Activated T-helper 9 cell treated with anti-CD3 and anti-CD28 coated beads, Interleukin-2, amount 50 U/mL, for 16 hours (primary cell): ENCODE data around the gene TRIM8.

ENCODE experiments used
- DNase-seq: peaks from one replicate; pipeline ENCODE4 v3.0.0-alpha.2; 2020; ENCODE audit warnings: low read depth

Gene TRIM8, protein sequence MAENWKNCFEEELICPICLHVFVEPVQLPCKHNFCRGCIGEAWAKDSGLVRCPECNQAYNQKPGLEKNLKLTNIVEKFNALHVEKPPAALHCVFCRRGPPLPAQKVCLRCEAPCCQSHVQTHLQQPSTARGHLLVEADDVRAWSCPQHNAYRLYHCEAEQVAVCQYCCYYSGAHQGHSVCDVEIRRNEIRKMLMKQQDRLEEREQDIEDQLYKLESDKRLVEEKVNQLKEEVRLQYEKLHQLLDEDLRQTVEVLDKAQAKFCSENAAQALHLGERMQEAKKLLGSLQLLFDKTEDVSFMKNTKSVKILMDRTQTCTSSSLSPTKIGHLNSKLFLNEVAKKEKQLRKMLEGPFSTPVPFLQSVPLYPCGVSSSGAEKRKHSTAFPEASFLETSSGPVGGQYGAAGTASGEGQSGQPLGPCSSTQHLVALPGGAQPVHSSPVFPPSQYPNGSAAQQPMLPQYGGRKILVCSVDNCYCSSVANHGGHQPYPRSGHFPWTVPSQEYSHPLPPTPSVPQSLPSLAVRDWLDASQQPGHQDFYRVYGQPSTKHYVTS

GRCh38 chr10:102644066-102644645 lies at the start of gene TRIM8:
TRIM8 (plus strand) TSS chr10:102644479; CDS start chr10:102644618, 139 bp downstream.
- DNase-seq, result peak; percentile 44

- DNase-seq, result no peak
Observed at GRCh38 chr10:102595293-102595692, 49.0 kb upstream of the TRIM8 start.

DNA sequence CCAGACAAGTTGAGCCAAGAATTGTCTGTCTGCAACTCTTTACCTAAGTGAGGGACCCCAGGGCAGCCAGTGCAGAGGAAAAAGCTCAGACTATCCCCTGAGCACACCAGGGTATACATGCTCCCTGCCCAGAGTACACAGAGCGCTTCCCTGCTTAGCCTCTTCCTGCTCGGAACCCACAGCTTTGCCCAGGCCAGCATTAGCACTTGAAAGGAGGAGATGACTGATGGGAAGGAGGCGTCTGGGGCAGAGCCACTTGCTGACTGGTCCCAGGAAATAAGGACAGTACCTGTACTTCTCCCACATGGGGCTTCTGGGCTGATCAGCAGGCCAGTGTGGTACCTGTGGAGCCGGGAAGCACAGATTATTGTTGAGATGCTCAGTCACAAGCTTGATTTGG lies 48.4 kb upstream of the TRIM8 start:
- DNase-seq, result no peak

DNA sequence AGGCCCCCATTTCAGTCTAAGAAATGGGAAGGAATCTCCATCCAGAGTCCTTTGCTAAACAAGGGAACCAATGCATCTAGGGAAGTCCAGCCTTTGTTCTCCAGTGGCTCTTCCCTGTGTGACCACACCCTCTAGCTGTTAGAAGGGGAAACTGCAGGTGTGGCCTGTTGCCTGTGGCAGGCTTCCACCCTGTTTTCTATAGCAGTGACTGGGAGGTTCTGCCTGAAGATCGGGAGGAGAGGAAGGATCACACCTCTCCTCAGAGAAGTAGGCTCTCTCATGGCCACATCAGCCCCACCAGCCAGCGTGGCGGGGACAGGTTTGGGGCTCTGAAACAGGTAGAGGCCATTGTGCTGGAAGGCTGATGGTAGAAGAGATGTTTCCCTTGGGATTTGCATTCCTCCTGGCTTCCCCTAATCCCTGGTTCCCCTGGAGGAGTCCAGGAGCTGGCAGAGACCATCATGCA lies 47.7 kb upstream of the TRIM8 start:
- DNase-seq, result no peak

GRCh38 chr10:102597131-102597991 lies 46.9 kb upstream of the TRIM8 start:
- no peak for DNase-seq

DNA sequence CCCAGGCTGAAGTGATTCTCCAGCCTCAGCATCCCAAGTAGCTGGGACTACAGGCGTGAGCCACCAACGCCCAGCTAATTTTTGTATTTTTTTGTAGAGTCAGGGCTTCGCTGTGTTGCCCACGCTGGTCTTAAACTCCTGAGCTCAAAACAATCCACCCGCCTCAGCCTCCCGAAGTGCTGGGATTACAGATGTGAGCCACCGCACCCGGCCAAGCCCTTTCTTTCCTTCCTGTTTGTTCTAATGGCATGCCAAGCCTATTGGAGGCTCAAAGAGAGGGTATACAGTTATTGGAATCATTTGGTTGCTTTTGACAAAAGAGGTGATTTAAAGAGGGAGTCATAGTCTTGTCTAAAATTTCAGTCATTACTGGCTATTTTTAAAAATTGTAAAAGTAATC lies 46.0 kb upstream of the TRIM8 start:
- DNase-seq, result no peak

- DNase-seq, result no peak
Observed at GRCh38 chr10:102599565-102600327, 44.5 kb upstream of the TRIM8 start.

DNA sequence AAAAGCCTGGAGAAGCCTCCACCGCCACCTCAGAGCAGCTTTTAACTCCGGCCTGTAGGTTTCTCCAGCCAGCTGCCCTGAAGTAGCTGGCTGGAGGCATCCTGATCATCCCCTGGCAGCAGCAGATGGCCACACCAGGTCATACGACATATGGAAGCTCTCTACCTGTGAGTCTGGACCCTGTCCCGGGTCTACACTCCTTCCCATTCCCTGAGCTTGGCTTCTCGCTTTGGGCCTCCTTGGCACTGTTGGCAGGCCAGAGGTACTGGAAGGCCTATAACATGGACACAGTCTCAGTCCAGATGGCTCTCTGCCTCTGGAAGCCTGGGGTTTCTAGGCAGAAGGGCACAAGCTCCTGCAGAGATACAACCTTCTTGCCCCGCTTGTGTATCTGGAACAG lies 43.5 kb upstream of the TRIM8 start:
- DNase-seq, result no peak

DNA sequence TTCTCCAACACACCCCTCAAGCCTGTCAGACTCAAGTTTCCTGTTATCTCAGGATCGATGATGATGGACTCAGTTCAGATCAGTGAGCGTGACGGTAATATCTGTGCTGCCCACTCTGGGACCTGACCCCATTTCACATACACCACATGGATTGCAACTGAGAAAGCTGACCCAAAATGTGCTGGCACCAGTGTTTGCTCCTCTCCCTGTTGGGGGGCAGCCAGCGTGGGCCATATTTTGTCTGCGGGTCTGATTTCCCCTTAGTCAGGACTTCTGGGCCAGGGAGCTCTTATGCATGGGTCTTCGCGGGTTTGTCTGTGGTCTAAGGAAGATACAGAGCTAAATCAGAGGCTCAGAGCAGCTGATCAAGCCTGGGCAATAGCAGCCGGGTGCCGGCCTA lies 42.6 kb upstream of the TRIM8 start:
- no peak for DNase-seq

DNA sequence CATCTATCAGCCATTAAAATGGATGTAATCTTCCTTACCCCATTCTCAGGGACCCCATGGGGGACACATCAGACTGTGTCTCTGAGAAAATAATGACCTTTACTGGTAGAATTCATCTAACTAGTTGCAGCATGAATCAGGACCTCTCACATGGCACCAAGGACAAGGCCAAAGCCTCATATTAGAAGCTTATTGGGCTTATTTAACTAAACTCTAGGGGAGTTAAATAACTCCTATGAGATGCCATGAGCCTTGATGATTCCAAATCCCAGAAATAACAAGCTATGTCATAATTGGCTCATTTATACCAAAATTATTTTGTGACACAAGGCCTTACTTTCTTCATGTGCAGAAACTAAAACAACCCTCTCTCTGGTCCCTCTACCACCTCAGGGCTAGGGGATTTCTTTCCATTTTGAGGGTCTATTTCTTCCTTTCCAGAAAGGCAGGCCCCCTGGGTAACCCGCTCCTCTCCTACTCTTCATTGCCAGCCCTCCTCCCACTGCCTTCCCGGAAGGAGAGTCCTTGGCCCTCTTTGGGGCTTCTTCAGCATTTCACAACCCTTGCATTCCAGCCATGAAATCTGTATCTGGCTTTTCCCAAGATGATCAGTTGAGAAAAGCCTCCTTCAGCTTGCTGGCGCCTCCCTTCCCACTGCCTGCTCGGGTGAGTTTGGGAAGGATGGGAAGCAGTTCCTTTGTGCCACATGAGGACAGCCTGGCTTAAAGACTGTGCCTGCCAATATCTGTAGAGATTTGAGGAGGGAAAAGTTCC lies 41.8 kb upstream of the TRIM8 start:
- no peak for DNase-seq

GRCh38 chr10:102603946-102604345 lies 40.3 kb upstream of the TRIM8 start:
- DNase-seq, result no peak

GRCh38 chr10:102604439-102604841 lies 39.8 kb upstream of the TRIM8 start:
- no peak for DNase-seq

DNA sequence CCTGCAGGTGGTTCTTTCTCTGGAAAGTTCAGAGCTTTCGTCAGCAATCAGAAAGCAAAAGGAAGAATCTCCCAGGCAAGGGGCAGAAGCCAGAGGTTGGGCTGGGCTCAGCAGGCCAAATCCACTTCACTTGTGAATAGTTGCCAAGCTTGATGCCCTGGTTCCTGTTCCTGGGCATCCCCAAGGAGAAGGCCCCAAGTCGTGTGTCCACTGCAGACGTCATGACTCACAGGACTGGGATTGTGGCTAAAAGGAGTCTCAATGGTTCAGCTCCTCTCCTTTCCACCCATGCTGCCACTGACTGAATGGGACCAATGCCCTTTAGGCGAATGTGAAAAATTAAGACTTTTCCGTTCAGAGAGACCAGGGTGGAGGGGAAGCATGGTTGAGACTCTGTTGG lies 38.6 kb upstream of the TRIM8 start:
- no peak for DNase-seq

DNA sequence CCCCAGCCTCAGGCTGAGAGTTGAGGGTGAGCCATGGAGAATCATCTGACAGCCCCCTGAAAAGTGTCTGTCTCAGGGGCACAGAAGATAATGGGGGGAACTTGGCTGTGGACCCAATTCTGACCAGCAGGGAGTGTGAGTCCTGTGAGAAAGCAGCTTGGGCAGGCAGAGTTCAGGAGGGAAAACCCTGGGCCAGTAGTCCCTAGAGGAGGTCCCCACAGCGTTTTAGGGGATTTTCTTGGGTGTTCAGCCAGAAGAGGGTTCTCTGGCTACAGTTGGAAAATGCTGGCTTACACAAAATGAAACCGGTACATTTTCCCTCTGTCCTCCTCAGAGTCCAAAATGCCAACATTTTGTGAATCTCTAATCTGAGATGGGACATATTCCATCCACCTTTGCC lies 35.8 kb upstream of the TRIM8 start:
- no peak for DNase-seq

DNA sequence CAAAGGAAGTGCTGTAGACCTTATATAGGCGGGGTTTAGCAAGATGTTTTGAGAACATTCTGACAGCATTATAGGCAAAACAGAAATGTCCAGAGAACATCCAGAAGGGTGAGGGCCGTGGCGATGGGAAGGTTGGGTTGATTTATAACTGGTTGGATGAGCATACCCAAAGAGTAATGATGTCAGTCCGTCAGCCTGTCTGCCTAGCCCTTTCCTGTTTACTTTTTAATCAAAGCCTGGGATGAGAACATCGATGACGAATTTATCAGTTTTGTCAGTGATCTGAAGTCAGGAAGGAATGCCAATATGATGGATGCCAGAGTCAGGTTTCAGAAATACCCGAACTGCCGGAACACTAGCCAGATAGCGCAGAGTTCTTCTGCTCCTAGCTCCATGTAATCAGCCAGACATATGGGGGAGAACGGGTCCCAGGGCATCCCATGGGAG lies 33.8 kb upstream of the TRIM8 start:
- DNase-seq, result no peak

GRCh38 chr10:102611514-102612087 lies 32.7 kb upstream of the TRIM8 start:
- DNase-seq, result no peak

DNA sequence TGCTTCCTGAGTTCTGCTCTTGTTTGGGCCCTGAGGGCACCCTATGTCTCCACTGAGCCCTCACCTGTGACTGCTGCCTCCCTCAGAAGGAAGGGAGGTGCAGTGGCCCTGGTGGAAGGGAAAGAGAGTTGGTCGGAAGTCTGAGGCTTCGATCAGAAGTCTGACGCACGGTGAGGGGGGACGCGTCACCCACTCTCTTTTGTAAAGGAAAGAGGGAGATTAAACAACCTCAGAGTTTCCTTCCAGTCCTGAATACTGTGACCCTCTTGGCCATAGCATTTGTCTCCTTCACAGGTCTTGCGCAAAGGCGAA lies 31.4 kb upstream of the TRIM8 start:
- peak; percentile 17 for DNase-seq

DNA sequence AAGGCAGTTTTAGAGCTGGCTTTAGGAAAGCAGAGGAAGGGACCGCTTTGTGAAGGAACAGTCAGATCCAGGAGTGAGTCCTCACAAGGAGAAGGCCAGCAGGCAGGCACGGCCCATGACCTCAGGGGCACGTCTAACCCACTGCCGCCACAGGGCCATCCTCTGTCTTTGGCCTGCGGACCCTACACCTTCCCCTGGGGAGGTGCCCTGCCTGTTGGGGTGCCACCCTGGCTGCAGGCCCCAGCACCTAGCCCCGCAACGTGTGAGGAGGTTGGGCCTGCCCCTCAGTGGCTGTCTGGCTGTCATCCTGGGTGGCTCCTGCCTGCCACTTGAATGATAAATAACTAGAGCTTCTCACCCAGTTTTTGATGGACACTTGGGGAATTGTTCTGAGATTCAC lies 31.0 kb upstream of the TRIM8 start:
- no peak for DNase-seq

GRCh38 chr10:102613785-102614184 lies 30.5 kb upstream of the TRIM8 start:
- DNase-seq, result no peak

- DNase-seq, result no peak
Observed at GRCh38 chr10:102614888-102615287, 29.4 kb upstream of the TRIM8 start.

DNA sequence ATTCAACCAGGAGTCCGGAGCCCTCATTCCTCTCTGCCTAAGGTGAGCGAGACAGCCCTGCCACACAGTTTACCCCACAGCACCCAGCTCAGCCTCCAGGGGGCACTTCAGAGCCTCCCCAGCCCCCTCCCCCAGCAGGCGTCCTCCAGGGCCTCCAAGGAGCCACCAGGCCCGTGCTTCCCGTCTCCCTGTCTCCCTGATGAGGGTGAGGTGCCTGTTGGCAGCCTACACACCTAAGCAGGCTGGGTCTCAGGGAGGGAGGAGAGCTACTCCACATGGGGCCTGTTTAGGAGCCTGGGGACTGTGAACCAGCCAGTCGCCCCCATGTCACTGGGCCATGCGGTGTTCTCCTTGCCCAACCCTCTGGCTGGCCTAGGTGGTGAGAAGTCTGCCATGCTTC lies 28.9 kb upstream of the TRIM8 start:
- DNase-seq, result no peak
